GM12892 (cell line): ENCODE measurements around the gene OR11A1.

Source experiments
- POLR2A ChIP-seq: IDR thresholded peaks from 2 replicates; pipeline ENCODE4 v1.6.1; 2011; ENCODE audit warnings: low read depth, low read length, control low read depth
- POLR2AphosphoS5 ChIP-seq: IDR thresholded peaks from 2 replicates; pipeline ENCODE4 v1.6.1; 2011; ENCODE audit warnings: low read depth, low read length, control low read depth

GRCh38 chr6:29478740-29479139 is 21.9 kb upstream of the OR11A1 start:
- TF ChIP-seq POLR2AphosphoS5 (no peak), POLR2A (no peak)
